Vagina (tissue), 2 donors: ENCODE data around the gene SLC34A1. TPM values are rescaled to one million over a fixed set of nuclear protein-coding genes. Genes with fewer than 3 reads are reported as not detected.
"Not testable (repeated sequence)": the region's sequence is repeated elsewhere in the genome, so short reads cannot be mapped to it uniquely, and the experiment has no call there.

Experiments
- DNase-seq, 2 donors: peaks; one replicate each; pipeline ENCODE4 v3.0.0-alpha.2; 2017; ENCODE audit errors: extremely low spot score in 2 of 2
- H3K27ac ChIP-seq: fragments of 200-600 bp; sonication (generic); one replicate; pipeline ENCODE4 v1.5.1; 2019
- H3K27me3 ChIP-seq: fragments of 200-600 bp; sonication (generic); one replicate; pipeline ENCODE4 v1.5.1; 2019
- H3K36me3 ChIP-seq, 2 donors: fragments of 200-600 bp; sonication (generic); one replicate each; pipeline ENCODE4 v1.5.1; 2017 to 2019
- H3K4me1 ChIP-seq: fragments of 200-600 bp; sonication (generic); one replicate; pipeline ENCODE4 v1.5.1; 2019
- H3K4me3 ChIP-seq, 2 donors: fragments of 200-600 bp; sonication (generic); 1 replicate in 1 of 2; 2 replicates in 1 of 2; pipeline ENCODE4 v1.5.1; 2016 to 2019
- H3K9me3 ChIP-seq: fragments of 200-600 bp; sonication (generic); one replicate; pipeline ENCODE4 v1.5.1; 2019
- POLR2A ChIP-seq, 2 donors: fragments of 450-650 bp; IDR thresholded peaks; one replicate each; pipeline ENCODE4 v1.6.1; 2017; ENCODE audit warnings: antibody characterized with exemption in 2 of 2, mild to moderate bottlenecking in 2 of 2, moderate library complexity in 2 of 2
- POLR2AphosphoS5 ChIP-seq, 2 donors: sonication (generic); formaldehyde crosslinking; IDR thresholded peaks; one replicate each; pipeline ENCODE4 v1.9.0; 2017; ENCODE audit warnings: antibody characterized with exemption in 2 of 2, mild to moderate bottlenecking in 2 of 2, low read depth in 1 of 2; ENCODE audit not compliant: insufficient read depth in 1 of 2
- intact Hi-C: fragments of 100-400 bp; cut with DNase I; formaldehyde crosslinking; loops from one replicate; pipeline ENCODE4 v1.15.1; 2023
- total RNA-seq: library from RNA; depleted of rRNA; stranded (reverse); fragments of >200 nt; gene quantifications from one replicate; pipeline ENCODE4 v1.2.3, GENCODE V29; 2016
- TF ChIP-seq, protein P1 (sequence below), 3 experiments: fragments of 450-650 bp in 2 of 3; fragments of 200-600 bp in 1 of 3; sonication (generic) in 1 of 3; IDR thresholded peaks; one replicate each; pipeline ENCODE4 v1.5.1; 2017 to 2019; ENCODE audit warnings: antibody characterized with exemption in 3 of 3, mild to moderate bottlenecking in 2 of 3, moderate library complexity in 2 of 3

SLC34A1 gene
- total RNA-seq, 1 donor from 2014 or later = not detected

DNA sequence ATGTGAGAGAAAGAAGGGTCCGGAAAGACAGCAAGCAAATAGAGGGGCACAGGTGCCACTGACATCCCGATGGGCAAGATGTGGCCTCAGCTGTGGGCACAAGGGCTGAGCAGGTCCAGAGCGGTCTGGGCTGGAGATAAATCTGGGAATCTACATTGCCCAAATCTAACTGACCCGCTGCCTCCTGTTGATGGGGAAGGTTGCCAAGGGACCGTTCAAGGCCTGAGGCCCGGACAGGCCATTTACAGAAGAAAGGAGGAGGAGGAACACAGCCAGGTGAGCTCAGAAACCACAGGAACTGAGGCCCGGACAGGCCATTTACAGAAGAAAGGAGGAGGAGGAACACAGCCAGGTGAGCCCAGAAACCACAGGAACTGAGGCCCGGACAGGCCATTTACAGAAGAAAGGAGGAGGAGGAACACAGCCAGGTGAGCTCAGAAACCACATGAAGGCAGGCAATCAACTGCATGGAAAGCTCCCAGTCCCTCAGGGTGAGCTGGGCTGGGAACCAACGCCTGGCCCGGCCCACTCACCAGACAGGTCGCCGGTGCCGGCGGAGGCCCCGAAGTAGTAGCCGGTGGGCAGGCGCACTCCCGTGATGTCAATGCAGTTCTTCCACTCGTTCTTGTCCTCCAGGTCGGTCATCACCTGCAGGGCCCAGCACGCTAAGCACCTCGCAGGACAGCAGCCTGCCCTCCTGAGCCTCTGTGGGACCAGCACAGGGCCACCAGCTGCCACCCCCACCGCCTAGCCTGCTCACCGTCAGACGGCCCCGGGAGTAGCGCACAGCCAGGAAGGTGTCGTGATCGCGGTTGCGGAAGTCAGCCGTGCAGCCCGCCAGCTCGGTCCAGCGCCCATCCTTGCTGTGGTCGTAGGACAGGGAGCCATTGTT is 47.4 kb upstream of the SLC34A1 start:
- Histone ChIP-seq H3K27ac (no peak overlapping the region), H3K27me3 (no peaks in the 10 kb centered on the region), H3K36me3 (peaks cover 6 to 64% of the 10 kb centered on the region in 2 donors), H3K9me3 (no peaks in the 10 kb centered on the region), H3K4me3 (no peak overlapping the region), H3K4me1 (peaks cover 8% of the 10 kb centered on the region)
- intact Hi-C loops = no loop called here
- TF ChIP-seq, protein P1, sequence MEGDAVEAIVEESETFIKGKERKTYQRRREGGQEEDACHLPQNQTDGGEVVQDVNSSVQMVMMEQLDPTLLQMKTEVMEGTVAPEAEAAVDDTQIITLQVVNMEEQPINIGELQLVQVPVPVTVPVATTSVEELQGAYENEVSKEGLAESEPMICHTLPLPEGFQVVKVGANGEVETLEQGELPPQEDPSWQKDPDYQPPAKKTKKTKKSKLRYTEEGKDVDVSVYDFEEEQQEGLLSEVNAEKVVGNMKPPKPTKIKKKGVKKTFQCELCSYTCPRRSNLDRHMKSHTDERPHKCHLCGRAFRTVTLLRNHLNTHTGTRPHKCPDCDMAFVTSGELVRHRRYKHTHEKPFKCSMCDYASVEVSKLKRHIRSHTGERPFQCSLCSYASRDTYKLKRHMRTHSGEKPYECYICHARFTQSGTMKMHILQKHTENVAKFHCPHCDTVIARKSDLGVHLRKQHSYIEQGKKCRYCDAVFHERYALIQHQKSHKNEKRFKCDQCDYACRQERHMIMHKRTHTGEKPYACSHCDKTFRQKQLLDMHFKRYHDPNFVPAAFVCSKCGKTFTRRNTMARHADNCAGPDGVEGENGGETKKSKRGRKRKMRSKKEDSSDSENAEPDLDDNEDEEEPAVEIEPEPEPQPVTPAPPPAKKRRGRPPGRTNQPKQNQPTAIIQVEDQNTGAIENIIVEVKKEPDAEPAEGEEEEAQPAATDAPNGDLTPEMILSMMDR (IDR thresholded peaks at IDR 0.05) = no peak
- no peak for TF ChIP-seq POLR2A (IDR thresholded peaks at IDR 0.05)
- no peak for TF ChIP-seq POLR2AphosphoS5 (IDR thresholded peaks at IDR 0.05; ENCODE audit: insufficient read depth in 1 of 2, low read depth in 1 of 2)
- DNase-seq = no peak

DNA sequence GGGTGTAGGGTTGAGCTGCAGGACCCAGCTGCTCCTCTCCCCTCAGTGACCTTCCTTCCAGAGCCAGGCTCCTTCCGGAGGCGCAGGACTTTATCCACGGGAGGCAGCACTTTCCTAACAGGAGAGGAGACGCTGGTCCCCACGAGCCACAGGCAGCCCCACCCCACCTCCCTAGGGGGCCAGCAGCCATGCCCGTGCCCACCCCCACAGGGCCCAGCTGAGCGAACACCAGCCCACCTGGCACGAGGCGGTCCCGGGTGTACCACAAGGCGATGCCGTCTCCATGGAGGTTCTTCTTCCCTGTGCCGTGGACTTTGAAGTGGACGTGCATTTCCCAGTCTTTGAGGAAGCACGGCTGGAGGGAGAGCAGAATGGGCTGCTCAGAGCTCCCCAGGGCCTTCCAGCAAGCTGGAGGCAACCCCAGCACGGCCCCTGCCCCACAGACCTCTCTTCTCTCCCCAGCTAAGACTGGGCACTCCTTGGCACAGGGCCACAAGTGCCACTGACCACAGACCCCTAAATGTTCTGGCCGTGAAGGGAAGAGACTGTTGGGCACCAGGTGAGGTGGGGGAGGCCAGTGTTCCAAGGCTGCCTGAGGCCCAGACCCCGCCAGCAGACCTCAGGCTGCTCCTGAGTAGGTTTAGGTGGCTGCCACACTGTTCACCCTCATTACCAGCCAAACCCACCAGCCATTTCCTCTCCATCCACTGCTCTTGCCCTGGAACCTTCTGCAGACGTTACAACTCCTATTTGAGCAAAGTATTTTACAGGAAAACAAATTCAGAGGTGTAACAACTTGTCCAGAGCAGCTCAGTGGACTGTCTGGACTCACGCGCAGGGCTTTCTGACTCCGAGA is 45.8 kb upstream of the SLC34A1 start:
- intact Hi-C loops = no loop called here
- Histone ChIP-seq H3K9me3 (no peaks in the 10 kb centered on the region), H3K4me3 (no peak overlapping the region), H3K27ac (no peak overlapping the region), H3K4me1 (peaks cover 8% of the 10 kb centered on the region), H3K36me3 (peaks cover 6 to 55% of the 10 kb centered on the region in 2 donors), H3K27me3 (no peaks in the 10 kb centered on the region)
- TF ChIP-seq POLR2AphosphoS5 (IDR thresholded peaks at IDR 0.05; ENCODE audit: insufficient read depth in 1 of 2, low read depth in 1 of 2) = no peak
- TF ChIP-seq, protein P1 (IDR thresholded peaks at IDR 0.05) = no peak
- no peak for TF ChIP-seq POLR2A (IDR thresholded peaks at IDR 0.05)
- no peak for DNase-seq

DNA sequence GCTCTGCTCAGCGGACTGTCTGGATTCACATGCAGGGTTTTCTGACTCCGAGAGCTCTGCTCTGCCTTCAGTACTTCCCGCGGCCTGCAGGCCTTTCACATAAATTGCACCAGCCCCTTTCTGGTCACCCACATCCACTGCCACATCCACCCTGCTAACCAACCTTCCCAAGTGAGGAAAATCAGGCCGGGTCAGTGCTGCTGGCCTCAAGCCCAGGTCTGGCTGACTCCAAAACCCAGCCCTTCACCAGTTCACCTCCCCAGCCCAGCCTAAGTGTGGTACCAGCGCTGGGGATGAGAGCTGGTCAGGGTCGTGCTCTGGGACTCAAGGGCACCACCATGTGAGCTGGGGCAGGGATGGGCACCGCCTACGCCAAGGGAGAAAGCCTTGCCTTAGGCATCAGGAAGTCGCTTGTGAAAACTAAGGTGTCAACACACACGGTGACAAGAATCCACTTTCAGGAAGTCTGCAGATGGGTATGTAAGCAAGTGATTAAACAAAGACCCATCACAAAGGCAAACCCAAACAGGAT is 45.1 kb upstream of the SLC34A1 start:
- H3K4me1 ChIP-seq = peaks cover 8% of the 10 kb centered on the region
- H3K9me3 ChIP-seq = no peaks in the 10 kb centered on the region
- no peak overlapping the region for H3K4me3 ChIP-seq
- no peak for TF ChIP-seq POLR2AphosphoS5 (IDR thresholded peaks at IDR 0.05; ENCODE audit: insufficient read depth in 1 of 2, low read depth in 1 of 2)
- TF ChIP-seq POLR2A (IDR thresholded peaks at IDR 0.05) = no peak
- TF ChIP-seq, protein P1 (IDR thresholded peaks at IDR 0.05) = no peak
- peaks cover 6 to 48% of the 10 kb centered on the region in 2 donors for H3K36me3 ChIP-seq
- intact Hi-C loops = no loop called here
- no peaks in the 10 kb centered on the region for H3K27me3 ChIP-seq
- DNase-seq = no peak
- H3K27ac ChIP-seq = no peak overlapping the region

DNA sequence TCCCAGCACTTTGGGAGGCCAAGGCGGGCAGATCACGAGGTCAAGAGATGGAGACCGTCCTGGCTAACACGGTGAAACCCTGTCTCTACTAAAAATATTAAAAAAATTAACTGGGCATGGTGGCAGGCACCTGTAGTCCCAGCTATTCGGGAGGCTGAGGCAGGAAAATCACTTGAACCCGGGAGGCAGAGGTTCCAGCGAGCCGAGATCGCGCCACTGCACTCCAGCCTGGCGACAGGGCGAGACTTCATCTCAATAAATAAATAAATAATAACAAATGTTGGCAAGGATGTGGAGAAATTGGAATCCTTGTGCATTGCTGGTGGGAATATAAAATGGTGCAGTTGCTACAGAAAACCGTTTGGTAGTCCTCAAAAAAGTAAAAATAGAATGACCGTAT is 41.2 kb upstream of the SLC34A1 start:
- peaks cover 0 to 18% of the 10 kb centered on the region in 2 donors for H3K36me3 ChIP-seq
- intact Hi-C loops = loop anchor here (10.0 kb wide), 1 partner anchor 1102 kb away; no protein-coding TSS in a partner anchor

DNA sequence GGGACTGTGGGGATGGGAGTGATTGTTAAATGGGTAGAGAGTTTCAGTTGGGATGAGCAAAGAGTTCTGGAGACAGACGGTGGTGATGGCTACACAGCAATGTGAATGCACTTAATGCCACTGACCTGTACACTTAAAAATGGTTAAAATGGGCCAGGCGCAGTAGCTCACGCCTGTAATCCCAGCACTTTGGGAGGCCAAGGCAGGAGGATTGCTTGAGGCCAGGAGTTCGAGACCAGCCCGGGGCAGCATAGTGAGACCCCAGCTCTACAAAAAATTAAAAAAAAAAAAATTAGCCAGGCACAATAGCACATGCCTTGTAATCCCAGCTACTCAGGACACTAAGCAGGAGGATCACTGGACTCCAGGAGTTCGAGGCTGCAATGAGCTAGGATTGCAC is 40.5 kb upstream of the SLC34A1 start:
- no peak for DNase-seq
- no peaks in the 10 kb centered on the region for H3K27me3 ChIP-seq
- H3K27ac ChIP-seq = no peak overlapping the region
- intact Hi-C loops = loop anchor here (10.0 kb wide), 1 partner anchor 1101 kb away; no protein-coding TSS in a partner anchor
- H3K9me3 ChIP-seq = no peaks in the 10 kb centered on the region
- H3K4me1 ChIP-seq = peaks cover 33% of the 10 kb centered on the region
- no peak for TF ChIP-seq POLR2A (IDR thresholded peaks at IDR 0.05)
- H3K4me3 ChIP-seq = no peak overlapping the region
- H3K36me3 ChIP-seq = peaks cover 0 to 15% of the 10 kb centered on the region in 2 donors

More for the DNA sequence above, 41.2 kb upstream of the SLC34A1 start:
- not testable (repeated sequence) for H3K27me3 ChIP-seq, DNase-seq, H3K27ac ChIP-seq, H3K9me3 ChIP-seq, H3K4me3 ChIP-seq
- H3K4me1 ChIP-seq = peaks cover 26% of the 10 kb centered on the region
